Superior temporal gyrus (tissue), 1 donor: Measurements from ENCODE around the gene TRIM33.
"Not testable (repeated sequence)": the region's sequence is repeated elsewhere in the genome, so short reads cannot be mapped to it uniquely, and the experiment has no call there.

Source experiments
- DNase-seq: peaks from one replicate; pipeline ENCODE4 v3.0.0-alpha.2; 2016; ENCODE audit errors: extremely low spot score

Gene TRIM33

GRCh38 chr1:114418948-114419347 lies 92.1 kb downstream of the TRIM33 start:
- not testable (repeated sequence) for DNase-seq

GRCh38 chr1:114397601-114398000 lies 113.4 kb downstream of the TRIM33 start:
- no peak for DNase-seq

- no peak for DNase-seq
Measured at GRCh38 chr1:114395863-114396262, 115.1 kb downstream of the TRIM33 start.

DNA sequence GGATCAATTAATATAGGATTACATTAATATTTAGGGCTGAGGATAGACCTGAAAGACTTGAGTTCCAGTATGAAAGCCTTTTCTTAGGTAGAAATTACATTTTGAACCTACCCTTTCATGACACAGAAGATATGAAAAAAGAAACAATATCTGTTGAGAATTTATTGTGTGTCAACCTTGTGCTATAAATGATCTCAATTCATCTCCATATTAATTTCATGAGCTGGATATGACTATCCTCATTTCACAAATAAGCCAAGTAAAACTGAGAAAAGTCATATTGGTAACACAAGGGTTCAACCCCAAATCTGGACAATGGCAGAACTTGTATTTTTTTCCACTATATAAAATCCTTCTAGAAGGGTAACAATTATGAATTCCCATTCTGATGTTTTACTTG lies 120.0 kb downstream of the TRIM33 start:
- DNase-seq: no peak

DNA sequence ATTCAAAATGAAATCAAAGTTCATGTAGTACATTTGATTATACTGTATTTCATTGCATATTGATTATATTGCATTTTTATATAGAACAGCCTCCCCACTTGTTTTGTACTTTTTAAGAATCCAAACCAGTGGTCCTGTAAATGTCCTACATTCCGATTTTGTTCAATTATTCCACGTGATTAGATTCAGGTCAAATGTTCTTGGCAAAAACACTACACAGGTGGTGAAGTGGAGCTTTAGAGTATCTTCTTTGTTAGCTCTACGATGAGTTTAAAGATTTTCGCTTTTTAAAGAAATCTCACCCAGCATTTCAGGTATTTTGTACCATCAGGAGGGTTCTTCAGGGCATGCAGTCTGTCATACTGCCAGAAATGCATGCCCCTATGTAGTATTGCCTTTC lies 120.6 kb downstream of the TRIM33 start:
- DNase-seq: no peak

GRCh38 chr1:114388432-114389003 lies 122.5 kb downstream of the TRIM33 start:
- no peak for DNase-seq

GRCh38 chr1:114387585-114387984 lies 123.4 kb downstream of the TRIM33 start:
- DNase-seq: not testable (repeated sequence)

GRCh38 chr1:114387010-114387360 lies 124.0 kb downstream of the TRIM33 start:
- no peak for DNase-seq

DNA sequence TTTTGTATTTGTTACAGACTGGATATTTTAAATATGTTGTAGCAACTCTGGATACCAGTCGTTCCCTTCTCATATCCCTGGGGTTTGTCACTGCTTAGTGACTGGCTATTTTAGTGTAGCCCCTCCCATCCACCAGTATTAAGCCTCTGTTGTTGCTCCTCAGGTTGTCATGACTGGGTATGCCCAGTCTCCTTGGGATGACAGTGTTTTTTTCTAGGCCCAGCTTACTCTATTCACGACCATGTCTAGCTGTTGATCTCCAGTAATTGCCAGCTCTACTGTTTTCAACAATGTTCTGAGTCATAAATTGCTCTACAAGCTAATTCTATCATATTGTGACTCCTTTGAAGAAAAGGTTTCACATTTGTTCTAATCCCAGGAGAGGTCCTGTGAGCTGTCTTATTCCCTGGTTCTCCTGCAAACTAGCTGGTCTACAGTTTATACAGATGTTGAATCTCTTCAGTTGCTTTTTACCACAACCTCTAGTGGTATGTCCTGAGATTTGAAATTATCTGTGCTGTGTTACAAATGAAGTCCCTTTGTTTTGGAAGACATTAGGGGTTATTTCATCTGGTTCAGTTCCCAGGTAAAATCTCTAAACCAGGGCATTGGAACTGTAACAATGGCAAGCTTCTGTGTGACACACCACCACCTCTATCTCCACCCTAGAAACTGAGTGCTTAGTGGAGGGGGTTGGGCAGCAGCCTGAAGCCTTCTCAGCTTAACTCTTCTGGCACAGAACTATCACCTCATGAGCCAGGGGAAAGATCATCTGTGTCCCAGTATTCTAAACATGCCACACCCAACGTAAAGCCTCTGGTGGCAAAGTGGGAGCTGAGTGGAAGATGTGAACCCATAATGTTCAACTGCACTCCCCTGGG lies 124.6 kb downstream of the TRIM33 start:
- no peak for DNase-seq

DNA sequence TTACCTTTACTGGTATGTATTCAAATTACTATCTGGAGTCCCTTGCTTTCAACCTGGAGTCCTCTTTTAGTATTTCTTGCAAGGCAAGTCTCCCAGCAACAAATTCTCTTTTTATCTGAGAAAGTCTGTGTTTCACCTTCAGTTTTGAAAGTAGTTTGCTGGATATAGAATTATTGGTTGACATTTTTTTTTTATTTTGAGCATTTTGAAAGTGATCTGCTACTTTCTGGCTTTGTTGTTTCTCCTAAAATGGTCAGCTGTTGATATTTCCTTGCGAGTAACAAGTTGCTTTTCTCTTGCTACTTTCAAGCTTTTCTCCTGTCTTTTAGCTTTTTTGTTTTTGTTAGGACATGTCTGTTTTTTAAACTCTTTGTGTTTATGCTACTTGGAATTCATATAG lies 126.1 kb downstream of the TRIM33 start:
- DNase-seq: no peak

DNA sequence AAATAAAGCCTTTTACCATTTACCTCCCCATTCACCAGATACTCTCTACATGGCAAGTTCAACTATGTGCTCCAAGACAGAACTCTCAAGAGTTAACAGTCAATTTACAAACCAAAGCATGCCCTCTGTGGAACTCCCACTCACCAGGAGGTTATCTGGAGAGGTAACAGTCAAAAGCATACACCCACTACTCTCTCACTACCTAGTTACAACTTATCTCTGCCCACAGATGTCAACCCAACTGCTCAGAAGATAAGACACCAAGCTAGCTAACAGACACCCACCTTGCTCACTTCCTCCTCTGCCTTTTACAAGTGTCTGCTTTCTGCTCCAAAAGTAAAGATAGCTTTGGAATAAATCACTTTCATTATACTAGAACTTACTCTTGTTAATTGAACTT lies 131.0 kb downstream of the TRIM33 start:
- DNase-seq: no peak

DNA sequence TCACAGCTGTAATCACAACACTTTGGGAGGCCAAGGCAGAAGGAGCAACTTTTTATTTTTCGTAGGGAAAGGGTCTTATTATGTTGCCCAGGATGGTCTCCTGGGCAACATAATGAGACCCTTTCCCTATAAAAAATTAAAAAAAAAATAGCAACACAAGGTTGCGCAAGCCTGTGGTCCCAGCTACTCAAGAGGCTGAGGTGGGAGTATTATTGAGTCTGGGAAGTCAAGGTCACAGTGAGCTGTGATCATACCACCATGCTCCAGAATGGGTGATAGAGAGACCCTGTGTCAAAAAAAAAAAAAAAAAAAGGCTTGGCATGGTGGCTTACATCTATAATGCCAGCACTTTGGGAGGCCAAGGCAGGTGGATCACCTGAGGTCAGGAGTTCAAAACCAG lies 131.6 kb downstream of the TRIM33 start:
- no peak for DNase-seq

GRCh38 chr1:114377356-114377755 lies 133.6 kb downstream of the TRIM33 start:
- DNase-seq: no peak

DNA sequence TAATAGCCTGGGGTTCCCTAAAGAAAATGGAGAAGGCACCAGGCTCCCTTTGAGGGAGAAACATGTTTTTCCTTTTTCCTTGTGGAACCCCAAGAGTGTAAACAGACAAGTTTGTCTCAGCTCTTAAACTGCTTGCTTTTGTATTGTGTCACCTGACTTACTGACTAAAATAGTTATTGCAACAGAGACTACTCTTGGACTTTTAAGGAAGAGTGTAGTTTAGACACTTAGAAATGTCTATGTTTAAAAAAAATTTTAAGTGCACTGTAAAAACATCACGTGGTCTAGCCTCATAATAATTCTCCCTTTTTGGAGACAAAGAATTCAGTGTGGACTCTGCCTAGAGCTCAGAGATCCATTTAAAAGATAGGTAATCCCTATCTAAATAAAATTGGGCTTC lies 141.1 kb downstream of the TRIM33 start:
- no peak for DNase-seq

DNA sequence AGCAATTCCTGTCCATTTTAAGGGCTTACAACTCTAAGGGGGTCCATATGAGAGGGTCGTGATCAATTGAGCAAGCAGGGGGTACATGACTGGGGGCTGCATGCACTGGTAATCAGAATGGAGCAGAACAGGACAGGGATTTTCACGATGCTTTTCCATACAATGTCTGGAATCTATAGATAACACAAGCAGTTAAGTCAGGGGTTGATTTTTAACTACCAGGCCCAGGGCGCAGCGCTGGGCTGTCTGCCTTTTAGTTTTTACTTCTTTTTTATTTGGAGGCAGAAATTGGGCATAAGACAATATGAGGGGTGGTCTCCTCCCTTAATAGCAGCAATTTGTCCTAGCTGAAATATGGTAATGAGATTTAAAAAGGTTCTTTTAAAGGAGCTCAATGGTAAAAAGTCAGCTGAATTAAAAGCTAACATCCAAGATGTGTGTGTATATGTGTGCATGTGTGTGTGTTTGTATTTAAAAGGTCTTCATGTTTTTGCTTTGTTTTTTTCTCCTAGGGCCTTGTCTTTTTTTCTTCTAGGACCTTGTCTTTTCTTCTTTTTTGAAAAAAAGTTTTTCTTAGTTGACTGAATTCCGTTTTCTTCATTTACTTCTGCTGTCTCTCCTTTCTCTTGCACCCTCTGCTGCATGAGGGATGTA lies 141.6 kb downstream of the TRIM33 start:
- DNase-seq: not testable (repeated sequence)

DNA sequence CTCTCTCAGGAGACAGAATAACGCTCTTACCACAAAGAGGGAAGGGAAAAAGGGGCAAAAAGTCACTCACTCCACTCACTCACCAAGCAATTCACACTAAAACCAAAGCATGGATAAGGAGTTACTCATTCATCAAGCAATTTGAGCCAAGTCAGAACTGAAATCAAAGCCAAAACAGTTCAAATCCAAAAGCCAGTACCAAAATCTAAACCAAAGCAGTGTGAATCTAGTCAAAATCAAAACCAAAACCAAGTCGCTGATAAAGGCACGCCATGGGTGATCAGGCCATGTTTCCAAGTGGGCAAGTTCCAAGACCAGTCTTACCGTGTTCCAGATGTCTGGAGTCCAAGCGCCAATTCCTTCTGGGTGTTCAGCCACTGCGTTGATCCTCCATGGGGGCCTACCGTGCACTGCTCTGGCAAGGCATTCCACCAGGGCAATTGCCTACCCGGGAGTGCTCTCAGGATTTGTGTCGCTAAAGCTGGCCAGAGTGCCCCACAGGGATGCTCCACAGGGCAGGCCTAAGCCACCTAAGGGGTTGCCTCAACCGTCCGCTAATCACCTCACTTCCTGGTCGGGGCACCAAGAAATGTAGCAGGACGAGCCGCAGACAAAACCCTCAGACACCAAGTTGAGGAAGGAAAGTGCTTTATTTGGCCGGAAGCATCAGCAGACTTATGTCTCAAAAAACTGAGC lies 142.3 kb downstream of the TRIM33 start:
- DNase-seq: no peak

DNA sequence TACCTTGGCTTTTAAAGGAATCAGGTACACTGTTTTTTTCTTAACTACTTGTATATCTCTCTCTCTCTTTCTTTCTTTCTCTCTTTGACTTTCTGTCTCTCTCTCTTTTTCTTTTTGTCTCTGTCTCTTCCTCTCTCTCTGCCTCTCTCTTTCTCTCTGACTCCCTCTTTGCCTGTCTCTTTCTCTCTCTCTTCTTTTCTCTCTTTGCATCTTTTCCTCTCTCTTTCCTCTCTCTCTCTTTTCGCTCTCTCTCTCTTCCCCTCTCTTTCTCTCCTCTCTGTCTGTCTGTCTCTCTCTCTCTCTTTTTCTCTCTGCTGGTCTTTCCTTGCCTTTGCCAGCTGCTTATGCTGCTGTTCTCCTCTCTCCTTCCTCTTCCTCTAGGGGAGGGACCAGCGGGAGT lies 143.2 kb downstream of the TRIM33 start:
- DNase-seq: no peak

GRCh38 chr1:114363230-114363629 lies 147.8 kb downstream of the TRIM33 start:
- DNase-seq: not testable (repeated sequence)

- DNase-seq: no peak
Measured at GRCh38 chr1:114359791-114360190, 151.2 kb downstream of the TRIM33 start.

DNA sequence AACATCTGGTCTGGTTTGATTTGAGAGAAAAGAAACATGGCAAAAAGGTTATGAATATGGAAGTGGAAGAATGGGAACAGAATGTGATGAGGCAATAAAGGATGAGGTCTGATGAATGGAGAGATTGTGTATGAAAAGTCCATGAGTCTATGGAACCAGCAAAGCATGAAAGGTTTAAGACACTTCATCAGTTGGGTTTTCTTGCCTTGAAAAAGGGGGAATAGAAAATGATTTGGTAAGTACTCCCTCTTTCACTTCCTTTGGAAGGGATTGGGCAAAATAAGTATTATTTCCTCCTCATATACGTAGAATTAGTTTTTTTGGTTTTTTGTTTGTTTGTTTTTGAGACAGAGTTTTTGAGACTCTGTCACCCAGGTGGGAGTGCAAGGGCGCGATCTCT lies 155.8 kb downstream of the TRIM33 start:
- no peak for DNase-seq

GRCh38 chr1:114353262-114353661 lies 157.7 kb downstream of the TRIM33 start:
- peak; percentile 29 for DNase-seq

- peak; percentile 48 for DNase-seq
Measured at GRCh38 chr1:114352797-114353196, 158.2 kb downstream of the TRIM33 start.
